GM18861 (cell line): ENCODE measurements around the gene PDZRN3.

Source experiments
- ATAC-seq: cut with Tn5 transposase; IDR thresholded peaks from one replicate; pipeline ENCODE4 v1.9.1; 2021; ENCODE audit not compliant: unreplicated experiment

The PDZRN3 gene

GRCh38 chr3:73525591-73525990 lies 99.2 kb downstream of the PDZRN3 start:
- no peak for ATAC-seq

GRCh38 chr3:73523661-73524060 lies 101.1 kb downstream of the PDZRN3 start:
- no peak for ATAC-seq

DNA sequence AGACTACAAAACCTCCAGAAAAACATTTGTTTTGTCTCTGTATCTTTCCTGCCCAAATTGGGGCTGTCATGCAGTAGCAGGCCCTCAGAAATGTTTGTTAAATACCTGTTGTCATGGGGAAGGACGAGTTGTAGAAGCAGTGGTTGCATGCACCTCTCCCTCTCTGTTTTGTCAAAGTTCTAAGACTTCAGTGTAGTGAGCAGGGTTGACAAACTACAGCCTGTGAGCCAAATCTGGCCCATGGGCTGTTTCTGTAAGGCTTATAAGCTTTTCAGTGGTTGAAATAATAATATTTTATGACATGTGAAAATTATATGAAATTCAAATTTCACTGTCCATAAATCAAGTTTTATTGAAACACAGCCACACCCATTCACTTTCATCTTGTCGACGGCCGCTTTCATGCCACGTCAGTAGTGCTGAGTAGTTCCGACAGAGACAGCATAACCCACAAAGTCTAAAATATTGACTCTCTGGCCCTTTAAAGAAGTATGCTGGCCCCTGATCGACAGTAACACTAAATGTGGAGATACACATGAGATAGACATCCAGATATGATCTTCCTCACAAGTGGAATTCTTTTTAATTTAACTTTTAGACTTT lies 102.9 kb downstream of the PDZRN3 start:
- ATAC-seq, result no peak

DNA sequence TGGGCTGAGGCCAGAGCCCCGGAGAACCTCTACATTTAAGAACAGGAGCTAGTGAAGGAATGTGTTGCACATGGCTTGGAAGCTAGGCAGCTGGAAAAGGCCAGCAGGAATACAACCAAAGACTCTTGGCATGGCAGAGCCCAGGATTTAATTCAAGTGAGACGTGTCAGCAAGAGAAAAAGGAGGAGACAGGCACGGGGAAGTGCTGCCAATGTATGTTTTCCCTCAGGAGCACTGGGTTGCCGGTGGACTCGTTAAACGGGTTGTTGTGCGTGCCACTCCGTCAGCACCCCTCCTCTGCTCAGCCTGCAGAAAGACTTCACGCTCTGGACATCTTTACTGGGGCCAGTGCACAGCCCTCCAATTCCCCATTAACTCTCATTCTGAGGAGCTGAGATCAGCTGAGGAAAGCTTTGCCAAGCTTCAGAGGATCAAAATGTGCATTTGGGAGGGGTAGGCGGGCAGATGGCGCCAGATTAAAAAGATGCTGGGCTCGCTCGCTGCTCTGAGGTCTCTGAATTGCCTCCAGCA lies 103.7 kb downstream of the PDZRN3 start:
- ATAC-seq, result no peak

- ATAC-seq, result no peak
These were observed 108.1 kb downstream of the PDZRN3 start for GRCh38 chr3:73516631-73517030.

GRCh38 chr3:73513260-73513659 lies 111.5 kb downstream of the PDZRN3 start:
- no peak for ATAC-seq

DNA sequence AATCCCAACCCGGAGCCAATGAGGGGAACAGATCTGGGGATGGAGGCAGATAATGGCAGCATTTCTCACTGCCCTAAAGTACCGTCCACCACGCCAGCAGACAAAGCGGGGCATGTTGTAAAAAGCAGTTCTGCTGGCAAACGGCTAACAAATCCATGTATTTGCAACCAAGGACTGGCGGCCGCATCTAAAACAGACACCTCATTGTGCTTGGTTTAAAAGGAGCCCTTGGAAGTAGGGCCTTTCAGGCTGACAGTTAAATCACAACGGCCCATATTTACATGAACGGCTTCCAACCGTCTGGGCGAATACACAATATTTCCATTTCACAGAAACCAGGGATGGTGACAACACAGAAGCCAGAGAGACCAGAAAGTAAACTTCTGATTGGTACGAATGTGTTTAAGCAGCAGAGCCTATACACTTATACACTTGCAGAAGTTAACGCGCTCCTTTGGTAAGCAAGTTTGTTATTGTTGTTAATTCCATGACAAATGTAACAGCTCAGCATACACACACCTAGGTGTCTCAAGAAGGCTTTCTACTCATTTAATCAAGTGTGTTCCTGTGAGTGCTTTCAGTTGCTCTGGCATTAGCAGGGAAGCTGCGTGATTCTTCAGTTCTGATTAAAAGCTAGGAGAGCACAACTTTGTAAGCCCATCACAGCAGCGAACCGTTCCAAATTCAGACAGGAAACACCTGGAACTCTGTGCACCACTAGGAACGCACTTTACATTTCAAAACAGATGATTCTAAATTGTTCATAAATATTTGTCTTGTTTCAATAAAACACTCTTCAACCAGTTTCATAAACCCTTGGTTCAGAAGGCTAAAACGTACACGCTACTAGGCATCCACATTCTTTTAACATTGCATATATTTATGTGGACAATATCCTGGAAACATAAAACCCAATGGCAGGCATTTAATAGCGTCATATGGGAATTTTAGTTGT lies 112.9 kb downstream of the PDZRN3 start:
- no peak for ATAC-seq

- no peak for ATAC-seq
These were observed 114.0 kb downstream of the PDZRN3 start for GRCh38 chr3:73510784-73511183.

- no peak for ATAC-seq
These were observed 114.4 kb downstream of the PDZRN3 start for GRCh38 chr3:73510334-73510733.

DNA sequence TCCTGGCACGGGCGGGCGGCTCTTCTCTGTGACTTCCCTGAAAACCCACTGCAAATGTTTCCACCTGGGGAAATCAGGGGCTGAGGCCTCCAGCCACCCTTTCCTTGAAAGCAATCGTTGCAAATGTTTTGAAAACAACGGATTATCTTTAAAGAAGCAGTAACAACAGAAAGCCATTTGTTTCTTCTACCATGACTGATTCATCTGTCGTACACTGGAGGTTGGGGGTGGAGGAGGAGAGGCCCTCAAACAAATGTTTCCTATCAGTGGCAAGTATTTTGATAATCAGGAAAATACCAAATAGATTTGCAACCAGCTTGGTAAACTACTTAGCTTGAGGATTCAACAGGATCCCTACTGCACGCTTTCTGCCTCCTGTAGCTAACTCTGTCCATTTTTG lies 114.9 kb downstream of the PDZRN3 start:
- ATAC-seq, result no peak

DNA sequence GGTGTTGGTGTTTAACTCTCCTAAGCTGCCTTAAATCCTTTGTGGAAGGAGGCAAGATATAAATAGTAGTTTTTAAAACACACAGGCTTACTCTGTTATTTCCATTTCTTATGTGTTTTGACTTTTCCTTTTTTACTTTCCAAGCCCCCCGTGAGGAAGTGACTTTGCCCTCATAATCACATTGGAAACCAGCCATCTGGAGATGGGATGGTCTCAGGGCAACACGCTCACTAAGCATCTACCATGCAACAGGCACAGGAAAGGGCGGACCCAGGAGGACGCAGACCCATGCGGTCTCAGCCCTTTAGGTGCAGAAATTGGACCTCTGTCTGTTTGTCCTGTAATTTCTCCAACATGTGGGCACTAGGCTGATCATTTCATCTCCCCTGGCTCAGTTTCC lies 115.7 kb downstream of the PDZRN3 start:
- ATAC-seq, result no peak

DNA sequence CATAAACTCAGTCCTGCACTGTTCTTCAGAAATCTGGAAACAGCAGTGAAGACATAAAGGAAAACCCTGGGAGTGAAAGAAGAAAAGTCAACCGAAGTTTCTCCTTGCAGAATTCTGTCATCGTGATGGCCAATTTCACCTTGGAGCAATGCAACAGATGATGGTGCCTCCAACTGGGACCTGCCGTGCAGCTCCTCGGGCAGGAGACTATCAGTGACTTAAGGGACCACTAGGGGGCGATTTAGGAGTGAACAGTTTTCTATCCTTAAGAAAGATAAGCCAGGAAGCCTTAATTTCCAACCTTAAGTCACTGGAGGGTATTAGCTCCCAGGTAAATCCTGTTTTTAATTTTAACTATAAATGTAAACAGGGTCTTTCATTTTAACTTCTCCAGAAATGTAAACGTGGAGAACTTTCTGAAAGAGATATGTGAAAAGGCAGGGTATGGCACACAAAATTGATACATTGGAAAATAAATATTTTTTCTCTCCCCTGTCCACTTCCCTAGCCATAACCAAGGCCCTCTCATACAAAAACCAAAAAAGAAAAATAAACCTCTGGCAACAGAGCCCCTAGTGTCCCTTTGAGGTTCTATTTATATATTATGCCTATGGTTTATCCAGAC lies 116.3 kb downstream of the PDZRN3 start:
- ATAC-seq, result peak; percentile 56

DNA sequence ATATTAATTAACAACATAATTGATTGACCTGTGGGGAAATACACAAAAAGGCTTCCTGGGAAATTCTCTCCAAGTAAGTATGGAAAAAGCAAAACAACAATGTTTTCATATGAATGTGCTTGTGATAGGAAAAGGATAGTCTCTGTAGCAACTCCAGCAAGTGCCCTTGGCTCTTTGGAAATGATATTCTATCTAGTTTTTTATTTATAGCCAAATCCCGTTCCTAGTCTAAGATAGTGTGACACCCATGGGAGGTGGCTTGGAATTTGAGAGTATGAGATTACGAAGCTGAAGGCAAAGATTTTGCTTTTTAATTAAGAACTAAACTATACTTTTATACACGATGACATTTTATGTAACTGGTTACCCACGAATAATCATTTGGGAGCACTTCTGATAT lies 119.9 kb downstream of the PDZRN3 start:
- no peak for ATAC-seq

DNA sequence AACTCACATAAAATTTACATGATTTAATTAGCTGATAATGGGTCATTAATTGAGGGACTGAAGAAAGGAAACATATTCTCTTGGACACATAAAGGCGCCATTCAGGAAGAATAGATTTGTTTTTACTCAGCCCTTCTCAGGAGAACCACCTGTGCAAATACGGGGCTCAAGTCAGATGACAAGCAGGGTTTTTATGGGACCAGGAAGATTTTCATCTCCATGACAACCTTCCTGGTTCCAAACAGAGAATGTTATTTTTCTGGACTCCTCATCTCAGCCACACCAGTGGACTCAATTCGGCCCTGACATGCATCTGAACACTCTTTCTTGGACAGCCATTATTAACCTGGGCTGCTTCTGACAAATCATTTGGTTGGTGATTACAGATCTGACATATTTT lies 120.5 kb downstream of the PDZRN3 start:
- ATAC-seq, result no peak

DNA sequence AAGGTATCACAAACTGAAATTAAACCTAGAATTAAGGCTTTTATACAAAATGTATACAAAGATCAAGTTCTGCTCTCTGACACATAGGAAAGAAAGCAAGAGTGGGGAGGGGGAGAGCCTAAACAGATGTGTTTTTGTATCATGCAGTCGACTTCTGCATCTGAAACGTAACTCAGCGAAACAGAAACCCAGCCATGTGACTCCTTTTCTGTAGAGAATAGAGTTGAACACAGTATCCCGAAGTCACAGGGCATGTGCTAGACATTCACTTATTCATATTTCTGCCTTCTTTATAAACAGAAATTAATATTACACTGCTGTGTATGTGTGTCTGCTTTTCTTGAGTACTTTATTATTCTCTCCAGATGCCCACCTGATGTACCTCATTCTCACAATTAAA lies 121.0 kb downstream of the PDZRN3 start:
- no peak for ATAC-seq

GRCh38 chr3:73502609-73503583 lies 121.8 kb downstream of the PDZRN3 start:
- peak; percentile 74 for ATAC-seq

GRCh38 chr3:73500321-73500720 lies 124.4 kb downstream of the PDZRN3 start:
- no peak for ATAC-seq

DNA sequence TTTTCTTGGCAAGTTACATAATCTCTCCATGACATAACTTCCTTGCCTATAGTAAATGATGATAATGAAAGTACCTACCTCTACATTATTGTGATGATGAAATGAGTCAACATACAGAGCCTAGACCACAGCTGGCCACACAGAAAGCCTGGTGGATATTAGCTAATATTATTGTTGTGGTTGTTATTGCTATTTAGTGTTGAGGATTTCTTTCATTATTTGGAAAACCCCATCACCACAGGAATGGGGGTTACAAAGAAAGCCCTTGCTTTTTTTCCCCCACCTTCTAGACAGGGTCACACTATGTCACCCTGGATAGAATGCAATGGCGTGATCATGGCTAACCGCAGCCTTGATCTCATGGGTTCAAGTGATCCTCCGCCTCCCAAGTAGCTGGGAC lies 125.0 kb downstream of the PDZRN3 start:
- ATAC-seq, result no peak

DNA sequence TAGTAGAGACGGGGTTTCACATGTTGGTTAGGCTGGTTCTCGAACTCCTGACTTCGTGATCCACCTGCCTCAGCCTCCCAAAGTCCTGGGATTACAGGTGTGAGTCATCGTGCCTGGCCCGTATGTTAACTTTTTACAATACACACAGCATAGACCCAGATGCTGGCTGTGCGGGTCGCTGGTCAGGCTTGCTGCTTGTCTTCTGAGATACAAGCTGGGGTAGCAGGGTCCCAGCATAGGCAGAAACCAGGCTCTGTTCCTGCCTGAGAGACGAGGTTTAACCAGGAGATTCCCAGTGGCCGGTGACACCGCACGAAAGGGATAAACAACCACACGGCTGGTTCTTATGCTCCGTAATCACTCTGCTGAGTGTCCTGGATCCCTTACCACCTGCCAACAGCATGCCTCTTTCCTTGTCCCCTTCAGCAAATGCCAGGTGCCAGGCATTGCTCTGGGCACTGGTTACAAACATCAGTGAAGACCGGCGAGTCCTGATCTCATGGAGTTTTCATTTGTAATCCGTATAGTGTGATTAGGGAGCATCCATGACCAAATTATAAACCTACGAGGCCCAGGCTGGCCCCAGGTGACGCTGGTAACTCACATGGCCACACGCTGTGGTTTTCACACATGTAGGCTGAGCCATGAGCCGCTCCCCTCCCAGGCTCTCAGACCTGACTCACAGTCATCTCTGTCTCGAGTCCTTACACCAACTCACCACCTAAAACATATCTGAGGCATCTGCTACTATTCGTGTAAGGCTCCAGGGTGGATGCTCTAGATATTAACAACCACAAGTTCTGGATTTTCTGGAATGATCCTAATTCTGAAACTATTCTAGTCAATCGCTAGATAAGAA lies 125.7 kb downstream of the PDZRN3 start:
- no peak for ATAC-seq
